Measurements from ENCODE around the gene BLCAP.
"Not testable (repeated sequence)": the region's sequence is repeated elsewhere in the genome, so short reads cannot be mapped to it uniquely, and the experiment has no call there.

BLCAP gene

GRCh38 chr20:37490663-37491350, 36.9 kb downstream of the BLCAP start:
- H3K4me3 ChIP-seq (ENCODE audit: low read depth, low read length): no peak overlapping the region

GRCh38 chr20:37486209-37486608, 41.5 kb downstream of the BLCAP start:
- H3K4me3 ChIP-seq (ENCODE audit: low read depth, low read length): not testable (repeated sequence)

- no peak overlapping the region for H3K4me3 ChIP-seq (ENCODE audit: low read depth, low read length)
Observed at GRCh38 chr20:37484331-37484730, 43.3 kb downstream of the BLCAP start.

DNA sequence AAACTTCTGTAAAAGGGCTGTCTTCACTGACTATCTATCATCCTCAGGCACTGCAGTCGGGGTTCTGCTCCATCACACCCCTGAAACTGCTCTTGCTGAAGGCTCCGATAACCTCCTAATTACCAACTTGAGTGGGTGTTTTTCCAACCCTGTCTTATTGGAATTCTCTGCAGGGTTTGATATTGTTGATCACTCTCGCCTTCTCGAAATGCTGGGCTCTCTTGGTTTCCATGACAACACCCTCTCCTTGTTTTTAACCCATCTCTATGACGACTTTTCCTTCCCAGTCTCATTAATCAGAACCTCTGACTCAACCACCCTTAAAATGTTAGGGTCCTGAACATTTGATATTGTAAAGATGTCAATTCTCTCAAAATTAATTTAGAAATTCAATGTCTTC, 46.1 kb downstream of the BLCAP start:
- H3K4me3 ChIP-seq (ENCODE audit: low read depth, low read length): no peak overlapping the region

DNA sequence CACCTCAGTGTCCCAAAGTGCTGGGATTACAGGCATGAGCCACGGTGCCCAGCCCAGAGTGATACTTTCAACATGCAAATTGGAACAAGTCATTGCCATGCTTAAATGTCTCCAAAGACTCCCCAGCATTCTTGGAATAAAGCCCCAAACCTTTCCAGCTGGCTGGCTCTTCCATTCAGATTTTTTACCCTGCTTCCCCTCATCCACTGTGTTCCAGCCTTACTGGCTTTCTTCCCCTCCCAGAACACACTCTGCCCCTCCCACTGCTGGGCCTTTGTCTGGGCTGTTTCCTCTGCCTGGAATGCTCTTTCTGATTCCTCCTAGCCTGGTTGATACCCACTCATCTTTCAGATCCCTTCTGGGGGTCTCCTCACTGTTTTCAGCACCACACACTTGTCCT, 46.8 kb downstream of the BLCAP start:
- no peak overlapping the region for H3K4me3 ChIP-seq (ENCODE audit: low read depth, low read length)

GRCh38 chr20:37479925-37480691, 47.6 kb downstream of the BLCAP start:
- no peak overlapping the region for H3K4me3 ChIP-seq (ENCODE audit: low read depth, low read length)

- no peak overlapping the region for H3K4me3 ChIP-seq (ENCODE audit: low read depth, low read length)
Observed at GRCh38 chr20:37479266-37479665, 48.4 kb downstream of the BLCAP start.

GRCh38 chr20:37477041-37477440, 50.6 kb downstream of the BLCAP start:
- no peak overlapping the region for H3K4me3 ChIP-seq (ENCODE audit: low read depth, low read length)

- no peak overlapping the region for H3K4me3 ChIP-seq (ENCODE audit: low read depth, low read length)
Observed at GRCh38 chr20:37475252-37475651, 52.4 kb downstream of the BLCAP start.

- H3K4me3 ChIP-seq (ENCODE audit: low read depth, low read length): no peak overlapping the region
Observed at GRCh38 chr20:37474386-37474785, 53.3 kb downstream of the BLCAP start.

DNA sequence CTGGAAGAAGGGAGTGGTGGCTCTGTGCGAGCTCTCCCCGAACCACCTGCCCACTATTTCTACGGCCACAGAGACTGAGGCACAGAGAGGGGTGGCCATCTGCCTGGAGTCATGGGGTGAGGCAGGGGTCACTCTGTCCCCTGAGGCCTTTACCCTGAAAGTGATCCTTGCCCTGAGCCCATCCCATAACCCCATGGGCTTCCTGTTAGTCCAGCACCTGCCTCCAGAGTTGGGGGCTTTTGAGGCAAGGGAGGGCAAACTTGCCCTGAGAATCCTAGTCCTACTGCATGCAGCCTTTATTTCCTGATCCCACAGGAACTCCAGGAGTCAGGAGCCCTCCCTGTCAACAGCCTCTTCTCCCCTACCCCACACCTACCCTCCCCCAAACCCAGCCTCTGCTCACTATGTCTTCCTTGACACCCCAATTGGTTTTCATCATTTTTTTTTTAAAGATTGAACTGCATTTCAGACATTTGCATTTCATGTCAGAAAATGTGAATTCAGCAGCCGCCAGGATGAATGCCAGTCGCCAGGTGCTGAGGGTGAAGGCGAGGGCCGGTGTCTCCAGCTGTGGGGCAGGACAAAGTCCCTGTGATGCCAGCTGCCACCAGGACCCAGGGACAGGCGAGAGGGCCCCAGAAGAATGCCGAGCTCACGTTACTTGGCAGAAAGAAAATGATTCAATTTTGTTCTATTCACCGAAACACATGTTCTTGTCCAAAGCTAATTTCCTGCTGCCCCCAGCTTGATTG, 54.3 kb downstream of the BLCAP start:
- H3K4me3 ChIP-seq (ENCODE audit: low read depth, low read length): no peak overlapping the region

- not testable (repeated sequence) for H3K4me3 ChIP-seq (ENCODE audit: low read depth, low read length)
Observed at GRCh38 chr20:37472435-37472834, 55.2 kb downstream of the BLCAP start.

GRCh38 chr20:37471741-37472235, 55.9 kb downstream of the BLCAP start:
- H3K4me3 ChIP-seq (ENCODE audit: low read depth, low read length): no peak overlapping the region

DNA sequence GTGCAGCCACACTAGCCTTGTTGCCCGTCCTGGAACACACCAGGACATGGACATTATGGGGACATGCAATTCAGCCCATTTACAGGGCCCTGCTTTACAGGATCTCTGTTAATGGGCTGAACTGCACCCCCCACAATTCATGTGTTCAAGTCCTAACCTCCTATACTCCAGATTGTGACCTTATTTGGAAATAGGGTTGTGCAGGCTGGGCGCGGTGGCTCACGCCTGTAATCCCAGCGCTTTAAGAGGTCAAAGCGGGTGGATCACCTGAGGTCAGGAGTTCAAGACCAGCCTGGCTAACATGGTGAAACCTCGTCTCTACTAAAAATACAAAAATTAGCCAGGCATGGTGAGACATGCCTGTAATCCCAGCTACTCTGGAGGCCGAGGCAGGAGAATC, 57.5 kb downstream of the BLCAP start:
- not testable (repeated sequence) for H3K4me3 ChIP-seq (ENCODE audit: low read depth, low read length)

GRCh38 chr20:37469531-37469930, 58.1 kb downstream of the BLCAP start:
- no peak overlapping the region for H3K4me3 ChIP-seq (ENCODE audit: low read depth, low read length)

DNA sequence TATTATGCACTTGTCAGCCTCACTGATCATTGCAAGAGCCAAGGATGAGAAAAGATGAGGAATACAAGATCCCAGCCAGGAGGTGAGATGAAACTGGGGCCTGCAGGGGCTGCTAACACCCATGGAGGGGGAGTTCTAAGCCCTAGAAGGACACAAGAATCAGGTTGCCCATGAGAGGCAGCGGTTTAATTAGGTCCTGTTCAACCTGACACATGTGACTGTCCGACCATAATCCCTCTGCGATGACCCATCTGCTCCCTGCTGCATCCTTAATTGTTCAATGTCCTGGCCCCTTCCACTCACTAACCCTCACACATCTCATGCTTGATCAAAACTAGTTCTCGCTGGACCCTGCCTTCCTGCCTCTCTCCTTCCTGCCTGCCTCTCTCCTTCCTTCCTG, 58.8 kb downstream of the BLCAP start:
- H3K4me3 ChIP-seq (ENCODE audit: low read depth, low read length): no peak overlapping the region

All from iPS-11a (cell line).